DMS153 treated with DMSO at 0.1 percent for 48 hours (cell line): ENCODE data around the gene AKIP1.
A peak's percentile ranks its signal among the peaks of the same experiment; 100 is the strongest.
"Not testable (repeated sequence)": the region's sequence is repeated elsewhere in the genome, so short reads cannot be mapped to it uniquely, and the experiment has no call there.

Experiments
- DNase-seq: peaks from one replicate; lab custom pipeline; 2025; ENCODE audit not compliant: unreplicated experiment; lab: John Stamatoyannopoulos, UW

The AKIP1 gene

GRCh38 chr11:8911029-8911823, at the start of gene AKIP1:
AKIP1 (plus strand) TSS chr11:8911189; CDS start chr11:8911450, 261 bp downstream.
- DNase-seq: peak; percentile 91

- DNase-seq: no peak
Observed at GRCh38 chr11:8863838-8864237, 47.2 kb upstream of the AKIP1 start.

GRCh38 chr11:8865304-8865703, 45.7 kb upstream of the AKIP1 start:
- no peak for DNase-seq

GRCh38 chr11:8867035-8867434, 44.0 kb upstream of the AKIP1 start:
- DNase-seq: no peak

GRCh38 chr11:8867931-8868631, 42.9 kb upstream of the AKIP1 start:
- DNase-seq: no peak

- DNase-seq: peak; percentile 5
Observed at GRCh38 chr11:8870411-8871170, 40.4 kb upstream of the AKIP1 start.

GRCh38 chr11:8871171-8871775, 39.7 kb upstream of the AKIP1 start:
- peak; percentile 33 for DNase-seq

GRCh38 chr11:8871962-8872361, 39.0 kb upstream of the AKIP1 start:
- peak; percentile 4 for DNase-seq

GRCh38 chr11:8873741-8874405, 37.1 kb upstream of the AKIP1 start:
- no peak for DNase-seq

GRCh38 chr11:8878771-8879170, 32.2 kb upstream of the AKIP1 start:
- DNase-seq: no peak

- DNase-seq: not testable (repeated sequence)
Observed at GRCh38 chr11:8881585-8881984, 29.4 kb upstream of the AKIP1 start.

- peak; percentile 52 for DNase-seq
Observed at GRCh38 chr11:8886322-8886721, 24.7 kb upstream of the AKIP1 start.

GRCh38 chr11:8891185-8891584, 19.8 kb upstream of the AKIP1 start:
- not testable (repeated sequence) for DNase-seq

- DNase-seq: no peak
Observed at GRCh38 chr11:8899119-8899753, 11.8 kb upstream of the AKIP1 start.

GRCh38 chr11:8905528-8906165, 5.3 kb upstream of the AKIP1 start:
- DNase-seq: no peak

GRCh38 chr11:8907116-8907515, 3.9 kb upstream of the AKIP1 start:
- no peak for DNase-seq

- DNase-seq: no peak
Observed at GRCh38 chr11:8908099-8908498, 2.9 kb upstream of the AKIP1 start.

GRCh38 chr11:8910649-8911026, 351 bp upstream of the AKIP1 start:
- no peak for DNase-seq

- no peak for DNase-seq
Observed at GRCh38 chr11:8913961-8914660, 3.1 kb downstream of the AKIP1 start.
